ENCODE results near the gene SLC5A11. TPM values are rescaled to one million over a fixed set of nuclear protein-coding genes. Genes with fewer than 3 reads are reported as not detected.

Gene SLC5A11
- total and polyA plus RNA-seq, 4 donors: 0.15 to 4.1 (median 0.92) TPM

DNA sequence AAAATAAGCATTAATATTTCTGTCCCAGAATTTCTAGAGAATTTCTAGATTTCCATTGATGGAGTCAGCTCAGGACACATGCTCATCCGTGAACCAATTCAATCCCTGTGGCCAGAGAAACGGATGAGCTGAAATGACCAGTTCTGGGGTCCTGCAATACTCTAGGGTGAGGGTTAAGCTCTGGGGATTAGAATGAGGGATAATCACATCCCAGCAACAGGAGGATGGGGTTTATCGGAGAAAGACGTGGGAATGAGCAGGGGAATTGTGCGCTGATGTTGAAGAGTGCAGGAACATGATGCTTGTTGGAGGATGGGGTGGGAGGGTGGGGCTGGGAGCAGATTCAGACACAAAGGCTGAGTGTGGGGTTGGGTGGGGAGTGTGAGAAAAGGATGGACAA lies 64.1 kb downstream of the SLC5A11 start:
- Histone ChIP-seq H3K36me3 (ENCODE audit: control insufficient read depth in 4 of 4, insufficient read depth in 3 of 4, low read depth in 1 of 4, low read length in 3 of 4) (no peaks in the 10 kb centered on the region), H3K27me3 (ENCODE audit: control insufficient read depth in 4 of 4, insufficient read depth in 4 of 4, low read length in 3 of 4) (no peaks in the 10 kb centered on the region), H3K9me3 (ENCODE audit: control insufficient read depth in 4 of 4, low read length in 3 of 4) (no peaks in the 10 kb centered on the region), H3K9ac (ENCODE audit: low read depth in 1 of 2, low read length in 2 of 2) (no peak overlapping the region), H3K27ac (ENCODE audit: low read depth in 1 of 2, low read length in 2 of 2) (no peak overlapping the region), H3K4me1 (ENCODE audit: control insufficient read depth in 4 of 4, insufficient read depth in 4 of 4, low read length in 3 of 4) (no peaks in the 10 kb centered on the region), H3K4me3 (ENCODE audit: low read depth in 1 of 3, low read length in 3 of 3) (no peak overlapping the region)
- TF ChIP-seq, protein P1, sequence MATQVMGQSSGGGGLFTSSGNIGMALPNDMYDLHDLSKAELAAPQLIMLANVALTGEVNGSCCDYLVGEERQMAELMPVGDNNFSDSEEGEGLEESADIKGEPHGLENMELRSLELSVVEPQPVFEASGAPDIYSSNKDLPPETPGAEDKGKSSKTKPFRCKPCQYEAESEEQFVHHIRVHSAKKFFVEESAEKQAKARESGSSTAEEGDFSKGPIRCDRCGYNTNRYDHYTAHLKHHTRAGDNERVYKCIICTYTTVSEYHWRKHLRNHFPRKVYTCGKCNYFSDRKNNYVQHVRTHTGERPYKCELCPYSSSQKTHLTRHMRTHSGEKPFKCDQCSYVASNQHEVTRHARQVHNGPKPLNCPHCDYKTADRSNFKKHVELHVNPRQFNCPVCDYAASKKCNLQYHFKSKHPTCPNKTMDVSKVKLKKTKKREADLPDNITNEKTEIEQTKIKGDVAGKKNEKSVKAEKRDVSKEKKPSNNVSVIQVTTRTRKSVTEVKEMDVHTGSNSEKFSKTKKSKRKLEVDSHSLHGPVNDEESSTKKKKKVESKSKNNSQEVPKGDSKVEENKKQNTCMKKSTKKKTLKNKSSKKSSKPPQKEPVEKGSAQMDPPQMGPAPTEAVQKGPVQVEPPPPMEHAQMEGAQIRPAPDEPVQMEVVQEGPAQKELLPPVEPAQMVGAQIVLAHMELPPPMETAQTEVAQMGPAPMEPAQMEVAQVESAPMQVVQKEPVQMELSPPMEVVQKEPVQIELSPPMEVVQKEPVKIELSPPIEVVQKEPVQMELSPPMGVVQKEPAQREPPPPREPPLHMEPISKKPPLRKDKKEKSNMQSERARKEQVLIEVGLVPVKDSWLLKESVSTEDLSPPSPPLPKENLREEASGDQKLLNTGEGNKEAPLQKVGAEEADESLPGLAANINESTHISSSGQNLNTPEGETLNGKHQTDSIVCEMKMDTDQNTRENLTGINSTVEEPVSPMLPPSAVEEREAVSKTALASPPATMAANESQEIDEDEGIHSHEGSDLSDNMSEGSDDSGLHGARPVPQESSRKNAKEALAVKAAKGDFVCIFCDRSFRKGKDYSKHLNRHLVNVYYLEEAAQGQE (IDR thresholded peaks at IDR 0.05): no peak
- TF ChIP-seq GABPA (IDR thresholded peaks at IDR 0.05 in 1 of 2, conservative IDR thresholded peaks at IDR 0.05 in 1 of 2): no peak
- DNase-seq (ENCODE audit: low spot score): no peak
- WGBS: 89% methylated on average over 5 of the region's 5 CpGs

DNA sequence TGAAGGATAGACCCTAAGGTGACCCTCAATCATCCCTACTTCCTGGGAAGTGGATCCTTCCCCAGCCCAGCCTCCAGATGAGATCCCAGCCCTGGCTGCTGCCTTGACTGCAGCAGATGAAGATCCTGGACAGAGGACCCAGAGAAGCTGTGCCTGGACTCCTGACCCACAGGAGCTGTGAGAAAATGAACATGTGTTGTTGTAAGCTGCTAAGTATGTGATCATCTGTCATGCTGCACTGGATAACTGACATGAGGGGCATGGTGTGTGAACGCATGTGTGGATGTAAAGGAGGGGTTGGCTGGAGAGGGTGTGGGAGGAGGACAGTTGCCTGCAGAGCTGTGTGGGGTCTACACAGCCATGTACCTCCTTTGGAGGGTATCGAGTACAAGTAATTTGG lies 69.3 kb downstream of the SLC5A11 start:
- peaks cover 0 to 15% (median 9%) of the 10 kb centered on the region in 4 donors for H3K36me3 ChIP-seq (ENCODE audit: control insufficient read depth in 4 of 4, insufficient read depth in 3 of 4, low read depth in 1 of 4, low read length in 3 of 4)
- 93% methylated on average over 2 of the region's 2 CpGs for WGBS
- TF ChIP-seq TAF1 (conservative IDR thresholded peaks at IDR 0.05): no peak
- TF ChIP-seq, protein P2, sequence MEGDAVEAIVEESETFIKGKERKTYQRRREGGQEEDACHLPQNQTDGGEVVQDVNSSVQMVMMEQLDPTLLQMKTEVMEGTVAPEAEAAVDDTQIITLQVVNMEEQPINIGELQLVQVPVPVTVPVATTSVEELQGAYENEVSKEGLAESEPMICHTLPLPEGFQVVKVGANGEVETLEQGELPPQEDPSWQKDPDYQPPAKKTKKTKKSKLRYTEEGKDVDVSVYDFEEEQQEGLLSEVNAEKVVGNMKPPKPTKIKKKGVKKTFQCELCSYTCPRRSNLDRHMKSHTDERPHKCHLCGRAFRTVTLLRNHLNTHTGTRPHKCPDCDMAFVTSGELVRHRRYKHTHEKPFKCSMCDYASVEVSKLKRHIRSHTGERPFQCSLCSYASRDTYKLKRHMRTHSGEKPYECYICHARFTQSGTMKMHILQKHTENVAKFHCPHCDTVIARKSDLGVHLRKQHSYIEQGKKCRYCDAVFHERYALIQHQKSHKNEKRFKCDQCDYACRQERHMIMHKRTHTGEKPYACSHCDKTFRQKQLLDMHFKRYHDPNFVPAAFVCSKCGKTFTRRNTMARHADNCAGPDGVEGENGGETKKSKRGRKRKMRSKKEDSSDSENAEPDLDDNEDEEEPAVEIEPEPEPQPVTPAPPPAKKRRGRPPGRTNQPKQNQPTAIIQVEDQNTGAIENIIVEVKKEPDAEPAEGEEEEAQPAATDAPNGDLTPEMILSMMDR (IDR thresholded peaks at IDR 0.05; ENCODE audit: low read depth, low read length, missing input control): no peak
- TF ChIP-seq YY1 (IDR thresholded peaks at IDR 0.05): no peak
- TF ChIP-seq SP1 (IDR thresholded peaks at IDR 0.05): no peak
- TF ChIP-seq, protein P3, sequence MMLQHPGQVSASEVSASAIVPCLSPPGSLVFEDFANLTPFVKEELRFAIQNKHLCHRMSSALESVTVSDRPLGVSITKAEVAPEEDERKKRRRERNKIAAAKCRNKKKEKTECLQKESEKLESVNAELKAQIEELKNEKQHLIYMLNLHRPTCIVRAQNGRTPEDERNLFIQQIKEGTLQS (IDR thresholded peaks at IDR 0.05): no peak
- TF ChIP-seq NR2F2 (IDR thresholded peaks at IDR 0.05): no peak
- no peak overlapping the region for H3K9ac ChIP-seq (ENCODE audit: low read depth in 1 of 2, low read length in 2 of 2)
- H3K27me3 ChIP-seq (ENCODE audit: control insufficient read depth in 4 of 4, insufficient read depth in 4 of 4, low read length in 3 of 4): no peaks in the 10 kb centered on the region
- no peak overlapping the region for H3K4me3 ChIP-seq (ENCODE audit: low read depth in 1 of 3, low read length in 3 of 3)
- no peaks in the 10 kb centered on the region for H3K9me3 ChIP-seq (ENCODE audit: control insufficient read depth in 4 of 4, low read length in 3 of 4)
- no peak for DNase-seq (ENCODE audit: low spot score)
- no peaks in the 10 kb centered on the region for H3K4me1 ChIP-seq (ENCODE audit: control insufficient read depth in 4 of 4, insufficient read depth in 4 of 4, low read length in 3 of 4)
- H3K27ac ChIP-seq (ENCODE audit: low read depth in 1 of 2, low read length in 2 of 2): no peak overlapping the region

DNA sequence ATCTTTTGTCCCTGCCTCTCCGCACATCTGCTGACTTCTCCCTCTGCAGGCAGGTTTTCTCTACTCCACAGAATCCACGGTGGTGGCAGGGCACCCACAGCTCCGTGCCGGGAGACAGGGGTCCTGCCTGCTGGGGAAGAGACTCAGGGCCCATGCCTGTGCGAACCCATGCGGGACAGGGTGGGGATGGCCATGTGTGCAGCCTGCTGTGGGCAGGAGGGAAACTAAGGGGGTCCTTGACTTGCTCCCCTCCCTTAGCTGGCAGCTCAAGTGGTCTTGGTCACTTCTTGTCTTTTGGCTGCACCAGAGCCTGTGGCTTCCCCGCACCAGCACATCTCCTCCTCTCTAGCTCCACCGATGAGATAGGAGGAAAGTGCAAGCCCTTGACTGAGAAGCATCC lies 69.8 kb downstream of the SLC5A11 start:
- Histone ChIP-seq H3K27me3 (ENCODE audit: control insufficient read depth in 4 of 4, insufficient read depth in 4 of 4, low read length in 3 of 4) (no peaks in the 10 kb centered on the region), H3K4me3 (ENCODE audit: low read depth in 1 of 3, low read length in 3 of 3) (no peak overlapping the region), H3K9ac (ENCODE audit: low read depth in 1 of 2, low read length in 2 of 2) (no peak overlapping the region), H3K9me3 (ENCODE audit: control insufficient read depth in 4 of 4, low read length in 3 of 4) (no peaks in the 10 kb centered on the region), H3K4me1 (ENCODE audit: control insufficient read depth in 4 of 4, insufficient read depth in 4 of 4, low read length in 3 of 4) (no peaks in the 10 kb centered on the region), H3K36me3 (ENCODE audit: control insufficient read depth in 4 of 4, insufficient read depth in 3 of 4, low read depth in 1 of 4, low read length in 3 of 4) (peaks cover 0 to 20% (median 12%) of the 10 kb centered on the region in 4 donors), H3K27ac (ENCODE audit: low read depth in 1 of 2, low read length in 2 of 2) (no peak overlapping the region)
- 91% methylated on average over 8 of the region's 8 CpGs for WGBS
- DNase-seq (ENCODE audit: low spot score): no peak
- no peak for TF ChIP-seq GABPA (IDR thresholded peaks at IDR 0.05 in 1 of 2, conservative IDR thresholded peaks at IDR 0.05 in 1 of 2)
- TF ChIP-seq FOXA1 (IDR thresholded peaks at IDR 0.05): no peak
- no peak for TF ChIP-seq EGR1 (IDR thresholded peaks at IDR 0.05; ENCODE audit: low read depth in 2 of 2)
- no peak for TF ChIP-seq FOXA2 (IDR thresholded peaks at IDR 0.05)
- TF ChIP-seq, protein P4, sequence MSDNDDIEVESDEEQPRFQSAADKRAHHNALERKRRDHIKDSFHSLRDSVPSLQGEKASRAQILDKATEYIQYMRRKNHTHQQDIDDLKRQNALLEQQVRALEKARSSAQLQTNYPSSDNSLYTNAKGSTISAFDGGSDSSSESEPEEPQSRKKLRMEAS (IDR thresholded peaks at IDR 0.05): no peak
- TF ChIP-seq NR2F2 (IDR thresholded peaks at IDR 0.05): no peak
- TF ChIP-seq, protein P5, sequence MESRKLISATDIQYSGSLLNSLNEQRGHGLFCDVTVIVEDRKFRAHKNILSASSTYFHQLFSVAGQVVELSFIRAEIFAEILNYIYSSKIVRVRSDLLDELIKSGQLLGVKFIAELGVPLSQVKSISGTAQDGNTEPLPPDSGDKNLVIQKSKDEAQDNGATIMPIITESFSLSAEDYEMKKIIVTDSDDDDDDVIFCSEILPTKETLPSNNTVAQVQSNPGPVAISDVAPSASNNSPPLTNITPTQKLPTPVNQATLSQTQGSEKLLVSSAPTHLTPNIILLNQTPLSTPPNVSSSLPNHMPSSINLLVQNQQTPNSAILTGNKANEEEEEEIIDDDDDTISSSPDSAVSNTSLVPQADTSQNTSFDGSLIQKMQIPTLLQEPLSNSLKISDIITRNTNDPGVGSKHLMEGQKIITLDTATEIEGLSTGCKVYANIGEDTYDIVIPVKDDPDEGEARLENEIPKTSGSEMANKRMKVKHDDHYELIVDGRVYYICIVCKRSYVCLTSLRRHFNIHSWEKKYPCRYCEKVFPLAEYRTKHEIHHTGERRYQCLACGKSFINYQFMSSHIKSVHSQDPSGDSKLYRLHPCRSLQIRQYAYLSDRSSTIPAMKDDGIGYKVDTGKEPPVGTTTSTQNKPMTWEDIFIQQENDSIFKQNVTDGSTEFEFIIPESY (IDR thresholded peaks at IDR 0.05): no peak
- TF ChIP-seq SP1 (IDR thresholded peaks at IDR 0.05): no peak
- TF ChIP-seq, protein P3 (IDR thresholded peaks at IDR 0.05): no peak
- TF ChIP-seq RAD21 (IDR thresholded peaks at IDR 0.05): no peak
- TF ChIP-seq HNF4G (IDR thresholded peaks at IDR 0.05): no peak
- no peak for TF ChIP-seq RXRA (IDR thresholded peaks at IDR 0.05)
- TF ChIP-seq, protein P2 (IDR thresholded peaks at IDR 0.05; ENCODE audit: low read depth, low read length, missing input control): no peak
- no peak for TF ChIP-seq HNF4A (conservative IDR thresholded peaks at IDR 0.05)
- no peak for TF ChIP-seq TAF1 (conservative IDR thresholded peaks at IDR 0.05)

Data from liver (tissue), 9 donors.